Measurements from ENCODE around the gene MTX1. TPM values are rescaled to one million over a fixed set of nuclear protein-coding genes. Genes with fewer than 3 reads are reported as not detected.

The MTX1 gene
- polyA plus RNA-seq, 1 of the 3 experiments (the other 2 are of a cell fraction), result 79.1 TPM

GRCh38 chr1:155166471-155167165, 41.9 kb upstream of the MTX1 start:
- Histone ChIP-seq H3K9ac (no peak overlapping the region), H3K9me2 (no peaks in the 10 kb centered on the region), H3K4me1 (ENCODE audit: control insufficient read depth in 1 of 2, insufficient read depth in 2 of 2, low read depth in 1 of 2, low read length in 1 of 2) (peaks cover 0 to 8% of the 10 kb centered on the region in 2 experiments; a peak in 1 of 4 replicates), H3F3A (replicated peaks; ENCODE audit: insufficient read depth) (peaks cover 23% of the 10 kb centered on the region), H3K9me3 (no peaks in the 10 kb centered on the region), H3K36me3 (replicated peaks in 1 of 2; ENCODE audit: control insufficient read depth in 1 of 2, insufficient read depth in 2 of 2, low read length in 1 of 2) (peaks cover 16% of the 10 kb centered on the region in 2 experiments), H3K4me3 (ENCODE audit: low read depth in 2 of 2, low read length in 1 of 2) (no peak overlapping the region), H3K27ac (ENCODE audit: low read depth in 2 of 2, low read length in 1 of 2) (no peak overlapping the region), H2AFZ (ENCODE audit: low read depth) (no peak overlapping the region), H3K79me2 (ENCODE audit: insufficient read depth) (peaks cover 15% of the 10 kb centered on the region), H4K20me1 (ENCODE audit: insufficient read depth) (no peaks in the 10 kb centered on the region), H3K27me3 (ENCODE audit: insufficient read depth) (no peaks in the 10 kb centered on the region), H3K4me2 (no peak overlapping the region)
- DNase-seq, result peak; percentile 25
- POLR2A ChIA-PET, result interaction anchor here (1.5 kb wide), 1 partner anchor 31 kb away, joined by 5 read pairs; the partner anchor contains the start of gene SLC50A1
- TF ChIP-seq FOSL2 (IDR thresholded peaks at IDR 0.05; ENCODE audit: borderline replicate concordance, low read depth), result no peak
- no peak for TF ChIP-seq FOXM1 (IDR thresholded peaks at IDR 0.05; ENCODE audit: low read depth)
- no peak for TF ChIP-seq TEAD4 (IDR thresholded peaks at IDR 0.05; ENCODE audit: borderline replicate concordance, insufficient read depth)
- TF ChIP-seq MEF2A (IDR thresholded peaks at IDR 0.05; ENCODE audit: borderline replicate concordance, low read depth), result no peak
- TF ChIP-seq MXI1 (IDR thresholded peaks at IDR 0.05; ENCODE audit: low read depth, low read length), result no peak
- TF ChIP-seq GABPA (IDR thresholded peaks at IDR 0.05; ENCODE audit: low read depth), result no peak
- no peak for TF ChIP-seq USF2 (IDR thresholded peaks at IDR 0.05; ENCODE audit: borderline replicate concordance, low read depth, low read length)
- no peak for TF ChIP-seq CTCF (IDR thresholded peaks at IDR 0.05)
- no peak for TF ChIP-seq SIN3A (IDR thresholded peaks at IDR 0.05; ENCODE audit: borderline replicate concordance, low read depth, low read length)
- no peak for TF ChIP-seq USF1 (IDR thresholded peaks at IDR 0.05; ENCODE audit: borderline replicate concordance, low read depth)
- TF ChIP-seq EP300 (IDR thresholded peaks at IDR 0.05; ENCODE audit: borderline replicate concordance in 1 of 2, low read depth in 1 of 2, low read length in 1 of 2), result no peak
- TF ChIP-seq TCF12 (IDR thresholded peaks at IDR 0.05), result no peak
- no peak for TF ChIP-seq REST (IDR thresholded peaks at IDR 0.05; ENCODE audit: low read depth, low read length)
- TF ChIP-seq NRF1 (IDR thresholded peaks at IDR 0.05; ENCODE audit: low read depth, low read length), result no peak
- TF ChIP-seq RFX5 (IDR thresholded peaks at IDR 0.05; ENCODE audit: low read length), result no peak
- TF ChIP-seq ZBTB33 (IDR thresholded peaks at IDR 0.05; ENCODE audit: borderline replicate concordance, low read depth), result no peak
- TF ChIP-seq EZH2phosphoT487 (IDR thresholded peaks at IDR 0.05; ENCODE audit: borderline replicate concordance, low read depth), result no peak
- no peak for TF ChIP-seq PBX3 (IDR thresholded peaks at IDR 0.05)
- TF ChIP-seq MAX (IDR thresholded peaks at IDR 0.05; ENCODE audit: low read depth), result no peak
- WGBS (ENCODE audit: low lambda C conversion rate), result 87% methylated on average over 27 of the region's 27 CpGs
- CTCF ChIA-PET, result interaction anchor here (0.6 to 14.8 kb wide), 32 partner anchors 8 to 280 kb away, joined by 3 to 496 read pairs (median 6); partner anchors contain the start of genes ADAM15, DPM3, EFNA1 and PYGO2

Data from SK-N-SH (cell line).